Astrocyte (in vitro differentiated cells and primary cell): ENCODE measurements around the gene PTPRD.

Source experiments
- CTCF ChIP-seq: IDR thresholded peaks from 2 replicates; pipeline ENCODE4 v1.5.1; 2011; ENCODE audit warnings: low read depth, mild to moderate bottlenecking, inconsistent platforms, low read length, moderate library complexity; ENCODE audit not compliant: insufficient read depth
- EZH2 ChIP-seq: IDR thresholded peaks from 2 replicates; pipeline ENCODE4 v1.6.1; 2012; ENCODE audit warnings: mild to moderate bottlenecking, low read length, inconsistent platforms; ENCODE audit not compliant: insufficient read depth

- TF ChIP-seq CTCF = no peak
- TF ChIP-seq EZH2 = no peak
Measured at GRCh38 chr9:8963885-8964284, 1648.9 kb downstream of the PTPRD start.
